SK-N-SH (cell line): ENCODE results near the gene ACTN3. TPM values are rescaled to one million over a fixed set of nuclear protein-coding genes. Genes with fewer than 3 reads are reported as not detected.

Experiments used
- CTCF ChIA-PET: fragments of 300-600, 350-600 bp; formaldehyde crosslinking; extraction: SDS; loops from one replicate; lab custom pipeline; 2021; lab: Yijun Ruan, JAX
- POLR2A ChIA-PET: fragments of 350-600 bp; sonication (Branson Sonifier 250); formaldehyde crosslinking; extraction: SDS; loops from one replicate; lab custom pipeline; 2020; ENCODE audit warnings: antibody characterized with exemption, inconsistent platforms; lab: Yijun Ruan, JAX
- DNase-seq: peaks from one replicate; pipeline ENCODE4 v3.0.0; 2012
- H2AFZ ChIP-seq: fragments of 200-600 bp; sonication (generic); 2 replicates; pipeline ENCODE4 v1.8.1; 2016; ENCODE audit warnings: antibody characterized with exemption, mild to moderate bottlenecking, low read depth
- H3F3A ChIP-seq: fragments of 200-600 bp; sonication (generic); replicated peaks from 2 replicates; pipeline ENCODE3; 2016; ENCODE audit warnings: antibody characterized with exemption, mild to moderate bottlenecking; ENCODE audit not compliant: insufficient read depth
- H3K27ac ChIP-seq, 2 experiments: fragments of 200-500 bp in 1 of 2; fragments of 200-600 bp in 1 of 2; sonication (Bioruptor generic) in 1 of 2; sonication (generic), shearing (Covaris generic) in 1 of 2; 2 replicates each; pipeline versions ENCODE4 v1.5.1 to v1.6.1; 2014 to 2016; ENCODE audit warnings: low read depth in 2 of 2, inconsistent platforms in 1 of 2, low read length in 1 of 2, mild to moderate bottlenecking in 1 of 2, mixed read lengths in 1 of 2
- H3K27me3 ChIP-seq: fragments of 200-600 bp; sonication (generic), shearing (Covaris generic); 2 replicates; pipeline ENCODE4 v1.6.1; 2016; ENCODE audit warnings: mixed run types; ENCODE audit not compliant: insufficient read depth
- H3K36me3 ChIP-seq, 2 experiments: fragments of 200-500 bp in 1 of 2; fragments of 200-600 bp in 1 of 2; sonication (Bioruptor generic) in 1 of 2; sonication (generic) in 1 of 2; replicated peaks in 1 of 2; 2 replicates each; pipeline versions ENCODE3 to v1.5.1; 2014 to 2016; ENCODE audit warnings: low read length in 1 of 2, mild to moderate bottlenecking in 1 of 2; ENCODE audit not compliant: insufficient read depth in 2 of 2, control insufficient read depth in 1 of 2
- H3K4me1 ChIP-seq, 2 experiments: fragments of 200-500 bp in 1 of 2; fragments of 200-600 bp in 1 of 2; sonication (Bioruptor generic) in 1 of 2; sonication (generic), shearing (Covaris generic) in 1 of 2; 2 replicates each; pipeline versions ENCODE4 v1.5.1 to v1.6.1; 2014 to 2016; ENCODE audit warnings: low read depth in 1 of 2, low read length in 1 of 2, mixed run types in 1 of 2; ENCODE audit not compliant: insufficient read depth in 2 of 2, control insufficient read depth in 1 of 2
- H3K4me2 ChIP-seq: fragments of 200-600 bp; sonication (generic), shearing (Covaris generic); 2 replicates; pipeline ENCODE4 v1.6.1; 2017; ENCODE audit warnings: mixed run types
- H3K4me3 ChIP-seq, 2 experiments: fragments of 200-500 bp in 1 of 2; fragments of 200-600 bp in 1 of 2; sonication (Bioruptor generic) in 1 of 2; sonication (generic), shearing (Covaris generic) in 1 of 2; 2 replicates each; pipeline versions ENCODE4 v1.5.1 to v1.8.1; 2014 to 2016; ENCODE audit warnings: low read depth in 2 of 2, inconsistent platforms in 1 of 2, low read length in 1 of 2, mild to moderate bottlenecking in 1 of 2, mixed read lengths in 1 of 2, moderate library complexity in 1 of 2
- H3K79me2 ChIP-seq: fragments of 200-600 bp; sonication (generic); 2 replicates; pipeline ENCODE4 v1.8.1; 2017; ENCODE audit warnings: mild to moderate bottlenecking; ENCODE audit not compliant: insufficient read depth
- H3K9ac ChIP-seq: fragments of 200-600 bp; sonication (generic); 2 replicates; pipeline ENCODE4 v1.6.1; 2017; ENCODE audit warnings: mixed run types
- H3K9me2 ChIP-seq: fragments of 200-600 bp; sonication (generic); 2 replicates; pipeline ENCODE4 v1.6.1; 2017; ENCODE audit warnings: mixed run types
- H3K9me3 ChIP-seq: fragments of 200-600 bp; sonication (generic); 2 replicates; pipeline ENCODE4 v1.6.1; 2017; ENCODE audit warnings: mixed run types, mild to moderate bottlenecking, moderate library complexity
- H4K20me1 ChIP-seq: fragments of 200-600 bp; sonication (generic); 2 replicates; pipeline ENCODE4 v1.6.1; 2017; ENCODE audit warnings: mild to moderate bottlenecking, mixed run types; ENCODE audit not compliant: insufficient read depth
- EZH2phosphoT487 ChIP-seq: fragments of 200-600 bp; sonication (generic); IDR thresholded peaks from 2 replicates; pipeline ENCODE4 v1.6.1; 2017; ENCODE audit warnings: low read depth, mixed run types, mild to moderate bottlenecking, antibody characterized with exemption, moderate library complexity, borderline replicate concordance
- FOXM1 ChIP-seq: IDR thresholded peaks from 2 replicates; pipeline ENCODE4 v1.4.0; 2012; ENCODE audit warnings: low read depth, mild to moderate bottlenecking
- GABPA ChIP-seq: IDR thresholded peaks from 2 replicates; pipeline ENCODE4 v1.4.0; 2012; ENCODE audit warnings: low read depth, mild to moderate bottlenecking
- JUND ChIP-seq: IDR thresholded peaks from 2 replicates; pipeline ENCODE4 v1.4.0; 2012
- MEF2A ChIP-seq: IDR thresholded peaks from 2 replicates; pipeline ENCODE4 v1.4.0; 2012; ENCODE audit warnings: low read depth, borderline replicate concordance
- MXI1 ChIP-seq: IDR thresholded peaks from 2 replicates; pipeline ENCODE4 v1.6.1; 2012; ENCODE audit warnings: mild to moderate bottlenecking, low read depth, low read length, improper control_type of control experiment
- NFIC ChIP-seq: IDR thresholded peaks from 2 replicates; pipeline ENCODE4 v1.4.0; 2012; ENCODE audit warnings: borderline replicate concordance
- RCOR1 ChIP-seq: fragments of 150-350 bp; IDR thresholded peaks from 2 replicates; pipeline ENCODE4 v1.6.1; 2017; ENCODE audit warnings: antibody characterized with exemption, low read length
- RFX5 ChIP-seq: IDR thresholded peaks from 2 replicates; pipeline ENCODE4 v1.6.1; 2012; ENCODE audit warnings: mild to moderate bottlenecking, improper control_type of control experiment, low read length
- SMC3 ChIP-seq: IDR thresholded peaks from 2 replicates; pipeline ENCODE4 v1.6.1; 2012; ENCODE audit warnings: low read depth, low read length, improper control_type of control experiment
- TCF12 ChIP-seq: IDR thresholded peaks from 2 replicates; pipeline ENCODE4 v1.4.0; 2012
- TEAD4 ChIP-seq: IDR thresholded peaks from 2 replicates; pipeline ENCODE4 v1.4.0; 2012; ENCODE audit warnings: mild to moderate bottlenecking, borderline replicate concordance; ENCODE audit not compliant: insufficient read depth
- WGBS: methylation state at CpG from one replicate; pipeline ENCODE4 v1.1.6; 2017; ENCODE audit warnings: low lambda C conversion rate; 5-methylcytosine and 5-hydroxymethylcytosine counted together
- polyA plus RNA-seq, 3 experiments: library from polyadenylated mRNA; depleted of rRNA; stranded (reverse); fragments of >200 nt; gene quantifications; 2 replicates each; pipeline ENCODE4 v1.2.3, GENCODE V29; 2012
- TF ChIP-seq, protein P1 (sequence below): fragments of 150-350 bp; IDR thresholded peaks from 2 replicates; pipeline ENCODE4 v1.6.1; 2016; ENCODE audit warnings: mild to moderate bottlenecking, low read depth, low read length
- TF ChIP-seq, protein P2 (sequence below): IDR thresholded peaks from 2 replicates; pipeline ENCODE4 v1.4.0; 2012; ENCODE audit warnings: low read depth
- TF ChIP-seq, protein P3 (sequence below): IDR thresholded peaks from 2 replicates; pipeline ENCODE4 v1.6.1; 2012; ENCODE audit warnings: mild to moderate bottlenecking, low read depth, low read length, moderate library complexity

The ACTN3 gene
- polyA plus RNA-seq, 1 of the 3 experiments (the other 2 are of a cell fraction) = 0.02 TPM

GRCh38 chr11:66523611-66524010, 23.1 kb upstream of the ACTN3 start:
- H3K27ac ChIP-seq = no peak overlapping the region
- no peaks in the 10 kb centered on the region for H3K4me1 ChIP-seq
- H3K9me2 ChIP-seq = no peaks in the 10 kb centered on the region
- no peak overlapping the region for H3K4me2 ChIP-seq
- TF ChIP-seq, protein P1, sequence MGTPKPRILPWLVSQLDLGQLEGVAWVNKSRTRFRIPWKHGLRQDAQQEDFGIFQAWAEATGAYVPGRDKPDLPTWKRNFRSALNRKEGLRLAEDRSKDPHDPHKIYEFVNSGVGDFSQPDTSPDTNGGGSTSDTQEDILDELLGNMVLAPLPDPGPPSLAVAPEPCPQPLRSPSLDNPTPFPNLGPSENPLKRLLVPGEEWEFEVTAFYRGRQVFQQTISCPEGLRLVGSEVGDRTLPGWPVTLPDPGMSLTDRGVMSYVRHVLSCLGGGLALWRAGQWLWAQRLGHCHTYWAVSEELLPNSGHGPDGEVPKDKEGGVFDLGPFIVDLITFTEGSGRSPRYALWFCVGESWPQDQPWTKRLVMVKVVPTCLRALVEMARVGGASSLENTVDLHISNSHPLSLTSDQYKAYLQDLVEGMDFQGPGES = no peak
- TF ChIP-seq NFIC = no peak
- no peak for TF ChIP-seq RCOR1
- no peak for TF ChIP-seq FOXM1
- TF ChIP-seq, protein P2, sequence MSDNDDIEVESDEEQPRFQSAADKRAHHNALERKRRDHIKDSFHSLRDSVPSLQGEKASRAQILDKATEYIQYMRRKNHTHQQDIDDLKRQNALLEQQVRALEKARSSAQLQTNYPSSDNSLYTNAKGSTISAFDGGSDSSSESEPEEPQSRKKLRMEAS = no peak
- TF ChIP-seq MEF2A = no peak
- no peak for TF ChIP-seq TEAD4
- no peak for TF ChIP-seq RFX5
- TF ChIP-seq, protein P3, sequence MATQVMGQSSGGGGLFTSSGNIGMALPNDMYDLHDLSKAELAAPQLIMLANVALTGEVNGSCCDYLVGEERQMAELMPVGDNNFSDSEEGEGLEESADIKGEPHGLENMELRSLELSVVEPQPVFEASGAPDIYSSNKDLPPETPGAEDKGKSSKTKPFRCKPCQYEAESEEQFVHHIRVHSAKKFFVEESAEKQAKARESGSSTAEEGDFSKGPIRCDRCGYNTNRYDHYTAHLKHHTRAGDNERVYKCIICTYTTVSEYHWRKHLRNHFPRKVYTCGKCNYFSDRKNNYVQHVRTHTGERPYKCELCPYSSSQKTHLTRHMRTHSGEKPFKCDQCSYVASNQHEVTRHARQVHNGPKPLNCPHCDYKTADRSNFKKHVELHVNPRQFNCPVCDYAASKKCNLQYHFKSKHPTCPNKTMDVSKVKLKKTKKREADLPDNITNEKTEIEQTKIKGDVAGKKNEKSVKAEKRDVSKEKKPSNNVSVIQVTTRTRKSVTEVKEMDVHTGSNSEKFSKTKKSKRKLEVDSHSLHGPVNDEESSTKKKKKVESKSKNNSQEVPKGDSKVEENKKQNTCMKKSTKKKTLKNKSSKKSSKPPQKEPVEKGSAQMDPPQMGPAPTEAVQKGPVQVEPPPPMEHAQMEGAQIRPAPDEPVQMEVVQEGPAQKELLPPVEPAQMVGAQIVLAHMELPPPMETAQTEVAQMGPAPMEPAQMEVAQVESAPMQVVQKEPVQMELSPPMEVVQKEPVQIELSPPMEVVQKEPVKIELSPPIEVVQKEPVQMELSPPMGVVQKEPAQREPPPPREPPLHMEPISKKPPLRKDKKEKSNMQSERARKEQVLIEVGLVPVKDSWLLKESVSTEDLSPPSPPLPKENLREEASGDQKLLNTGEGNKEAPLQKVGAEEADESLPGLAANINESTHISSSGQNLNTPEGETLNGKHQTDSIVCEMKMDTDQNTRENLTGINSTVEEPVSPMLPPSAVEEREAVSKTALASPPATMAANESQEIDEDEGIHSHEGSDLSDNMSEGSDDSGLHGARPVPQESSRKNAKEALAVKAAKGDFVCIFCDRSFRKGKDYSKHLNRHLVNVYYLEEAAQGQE = no peak
- no peak for TF ChIP-seq TCF12
- TF ChIP-seq GABPA = no peak
- TF ChIP-seq SMC3 = no peak
- no peak for TF ChIP-seq EZH2phosphoT487
- no peak for TF ChIP-seq JUND
- TF ChIP-seq MXI1 = no peak
- H3F3A ChIP-seq = peaks cover 4% of the 10 kb centered on the region
- H3K27me3 ChIP-seq = no peaks in the 10 kb centered on the region
- no peak overlapping the region for H2AFZ ChIP-seq
- DNase-seq = no peak
- no peak overlapping the region for H3K9ac ChIP-seq
- H3K9me3 ChIP-seq = no peaks in the 10 kb centered on the region
- H4K20me1 ChIP-seq = no peaks in the 10 kb centered on the region
- peaks cover 14 to 21% of the 10 kb centered on the region in 2 experiments for H3K36me3 ChIP-seq
- H3K4me3 ChIP-seq = no peak overlapping the region
- POLR2A ChIA-PET = no interaction called here
- CTCF ChIA-PET = no interaction called here
- no peaks in the 10 kb centered on the region for H3K79me2 ChIP-seq
- WGBS = 92% methylated on average over 6 of the region's 11 CpGs
